ENCODE data around the gene OR52D1.
A peak's percentile ranks its signal among the peaks of the same experiment; 100 is the strongest.

Gene OR52D1

DNA sequence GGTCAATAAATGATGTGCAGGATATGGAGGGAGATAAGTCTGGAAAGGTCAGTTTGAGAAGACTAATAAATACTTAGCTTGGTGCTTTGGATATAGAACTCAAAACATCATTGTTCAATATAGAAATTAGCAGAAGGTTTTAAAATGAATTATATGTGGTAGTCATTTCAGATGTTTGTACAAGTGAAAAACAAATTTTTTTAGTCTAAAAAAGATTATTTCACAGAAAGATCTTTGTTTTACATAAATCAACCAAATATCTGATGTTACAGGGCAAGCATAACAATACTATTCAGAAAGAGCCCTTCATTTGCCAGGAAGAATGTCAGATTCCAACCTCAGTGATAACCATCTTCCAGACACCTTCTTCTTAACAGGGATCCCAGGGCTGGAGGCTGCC, at the start of gene OR52D1:
Gene OR52D1 (plus strand): TSS at position 301 of the 400 bp plus-strand sequence. CDS start 22 bp downstream, at position 323.
- Histone ChIP-seq H3K27me3 (ENCODE audit: control insufficient read depth, insufficient read depth, low read length) (0 out of 2 replicates have a peak, but pooled peaks cover 1% of the 10 kb centered on the region), H3K4me1 (ENCODE audit: control insufficient read depth, insufficient read depth, low read length) (no peaks in the 10 kb centered on the region), H3K36me3 (ENCODE audit: control insufficient read depth, insufficient read depth, low read length) (no peaks in the 10 kb centered on the region), H3K9me3 (ENCODE audit: control insufficient read depth, insufficient read depth, low read length) (no peaks in the 10 kb centered on the region), H3K4me3 (ENCODE audit: low read length) (no peak within 1 kb of the TSS), H3K27ac (ENCODE audit: low read length) (no peak within 1 kb of the TSS)
- no peak for DNase-seq (ENCODE audit: low read depth, low spot score)

DNA sequence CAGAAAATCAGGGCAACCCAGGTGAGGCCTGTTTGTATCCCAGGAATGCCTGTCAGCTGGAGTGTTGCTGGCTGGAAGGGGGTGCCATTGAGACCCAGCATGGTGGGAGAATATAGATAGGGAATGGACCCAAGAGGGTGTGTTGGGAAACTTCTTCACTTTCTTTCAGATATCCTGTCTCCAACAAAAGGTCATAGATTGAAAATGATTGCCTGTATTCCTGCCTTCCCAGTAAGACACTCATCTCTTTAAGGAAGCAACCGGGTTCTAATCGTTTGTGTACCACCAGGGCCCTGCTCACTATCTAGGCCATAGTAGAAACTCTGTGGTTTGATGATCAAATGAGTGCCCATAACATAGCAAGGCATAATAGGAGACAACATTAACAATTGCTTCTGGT, 47.1 kb upstream of the OR52D1 start, which contains the start of gene OR51I1:
Gene OR51I1 (minus strand): TSS at position 101 of the 400 bp plus-strand sequence. CDS start 0 bp downstream, at position 101.
- no CpG with 5 or more reads among the region's 2 CpGs for WGBS (ENCODE audit: insufficient coverage, insufficient read length)
- no peaks in the 10 kb centered on the region for H3K36me3 ChIP-seq (ENCODE audit: control insufficient read depth, insufficient read depth, low read length)
- no peaks in the 10 kb centered on the region for H3K4me1 ChIP-seq (ENCODE audit: control insufficient read depth, insufficient read depth, low read length)
- no peak for DNase-seq (ENCODE audit: low read depth, low spot score)
- H3K27me3 ChIP-seq (ENCODE audit: control insufficient read depth, insufficient read depth, low read length): no peaks in the 10 kb centered on the region
- no peak within 1 kb of the TSS for H3K27ac ChIP-seq (ENCODE audit: low read length)
- no peak within 1 kb of the TSS for H3K4me3 ChIP-seq (ENCODE audit: low read length)
- H3K9me3 ChIP-seq (ENCODE audit: control insufficient read depth, insufficient read depth, low read length): no peaks in the 10 kb centered on the region

DNA sequence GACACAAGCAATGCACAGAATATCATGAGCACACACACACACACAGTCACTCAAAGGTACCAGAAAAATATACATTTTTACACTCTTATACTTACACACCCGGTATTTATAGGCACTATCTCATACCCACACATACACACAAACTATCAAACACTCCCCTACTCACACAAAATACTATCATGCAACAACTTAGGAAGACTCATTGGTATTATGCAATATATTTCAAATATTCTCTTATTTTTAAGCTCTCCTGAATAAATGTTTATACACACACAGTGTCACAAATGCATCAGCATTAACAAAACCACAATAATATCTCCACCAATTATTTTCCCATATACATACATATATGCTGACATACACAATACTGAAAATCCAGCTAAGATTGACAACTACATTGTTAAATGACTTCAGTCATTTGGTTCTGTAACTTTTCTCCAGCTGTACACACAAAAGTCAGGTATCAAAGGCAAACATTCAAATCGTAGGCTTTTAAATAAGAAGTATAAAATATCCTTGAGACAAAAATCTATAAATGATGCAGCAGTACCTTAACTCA, 44.6 kb upstream of the OR52D1 start:
- Histone ChIP-seq H3K4me1 (ENCODE audit: control insufficient read depth, insufficient read depth, low read length) (no peaks in the 10 kb centered on the region), H3K4me3 (ENCODE audit: low read length) (no peak overlapping the region), H3K9me3 (ENCODE audit: control insufficient read depth, insufficient read depth, low read length) (no peaks in the 10 kb centered on the region), H3K27ac (ENCODE audit: low read length) (no peak overlapping the region), H3K36me3 (ENCODE audit: control insufficient read depth, insufficient read depth, low read length) (no peaks in the 10 kb centered on the region), H3K27me3 (ENCODE audit: control insufficient read depth, insufficient read depth, low read length) (no peaks in the 10 kb centered on the region)
- no peak for DNase-seq (ENCODE audit: low read depth, low spot score)
- WGBS (ENCODE audit: insufficient coverage, insufficient read length): 100% methylated on average over 1 of the region's 2 CpGs

- no peak for DNase-seq (ENCODE audit: low read depth, low spot score)
- Histone ChIP-seq H3K4me3 (ENCODE audit: low read length) (no peak within 1 kb of the TSS), H3K4me1 (ENCODE audit: control insufficient read depth, insufficient read depth, low read length) (no peaks in the 10 kb centered on the region), H3K27ac (ENCODE audit: low read length) (no peak within 1 kb of the TSS), H3K36me3 (ENCODE audit: control insufficient read depth, insufficient read depth, low read length) (no peaks in the 10 kb centered on the region), H3K27me3 (ENCODE audit: control insufficient read depth, insufficient read depth, low read length) (no peaks in the 10 kb centered on the region), H3K9me3 (ENCODE audit: control insufficient read depth, insufficient read depth, low read length) (no peaks in the 10 kb centered on the region)
- WGBS (ENCODE audit: insufficient coverage, insufficient read length): no CpG with 5 or more reads among the region's 2 CpGs
These were observed 39.5 kb upstream of the OR52D1 start, which contains the start of gene OR51I2 for GRCh38 chr11:5449023-5449422. Gene OR51I2 (plus strand): TSS chr11:5449323. CDS start chr11:5453489, 4,166 bp downstream.

GRCh38 chr11:5449432-5449831, 39.1 kb upstream of the OR52D1 start:
- H3K9me3 ChIP-seq (ENCODE audit: control insufficient read depth, insufficient read depth, low read length): no peaks in the 10 kb centered on the region
- no peak overlapping the region for H3K4me3 ChIP-seq (ENCODE audit: low read length)
- H3K36me3 ChIP-seq (ENCODE audit: control insufficient read depth, insufficient read depth, low read length): no peaks in the 10 kb centered on the region
- no peak for DNase-seq (ENCODE audit: low read depth, low spot score)
- no peaks in the 10 kb centered on the region for H3K27me3 ChIP-seq (ENCODE audit: control insufficient read depth, insufficient read depth, low read length)
- WGBS (ENCODE audit: insufficient coverage, insufficient read length): no CpG with 5 or more reads among the region's 4 CpGs
- H3K4me1 ChIP-seq (ENCODE audit: control insufficient read depth, insufficient read depth, low read length): no peaks in the 10 kb centered on the region
- H3K27ac ChIP-seq (ENCODE audit: low read length): no peak overlapping the region

DNA sequence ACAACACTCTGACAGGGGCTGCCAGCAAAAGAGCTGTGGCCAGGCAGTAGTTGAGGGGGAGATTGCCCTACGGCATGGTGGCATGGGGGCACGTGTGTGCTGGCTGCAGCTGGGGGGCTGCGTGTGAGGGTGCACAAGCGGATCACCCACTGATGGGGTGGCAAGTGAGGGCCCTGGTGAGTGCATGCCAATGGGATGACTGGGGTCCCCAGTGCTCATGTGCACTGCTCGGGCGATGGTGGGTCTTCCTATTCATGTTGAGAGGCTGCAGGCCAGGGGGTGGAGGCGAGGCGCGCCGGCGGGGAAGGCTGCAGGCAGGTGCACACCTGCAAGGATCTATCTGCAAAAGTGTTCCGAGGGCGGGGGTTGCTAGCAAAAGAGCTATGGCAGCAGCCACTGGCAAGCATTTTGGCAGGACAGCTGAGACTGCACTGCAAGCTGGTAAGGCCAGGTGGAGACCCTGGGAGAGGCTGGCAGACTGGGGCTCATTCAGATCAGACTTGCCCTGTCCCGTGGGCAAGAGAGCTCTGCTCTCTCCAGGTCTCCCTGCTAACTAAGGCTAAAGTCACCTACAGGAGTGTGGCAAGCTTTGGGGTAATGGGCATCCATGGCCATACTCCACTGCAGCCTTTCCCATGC, 27.4 kb upstream of the OR52D1 start:
- no peak for DNase-seq (ENCODE audit: low read depth, low spot score)
- H3K27me3 ChIP-seq (ENCODE audit: control insufficient read depth, insufficient read depth, low read length): no peaks in the 10 kb centered on the region
- no peaks in the 10 kb centered on the region for H3K9me3 ChIP-seq (ENCODE audit: control insufficient read depth, insufficient read depth, low read length)
- WGBS (ENCODE audit: insufficient coverage, insufficient read length): no CpG with 5 or more reads among the region's 14 CpGs
- no peaks in the 10 kb centered on the region for H3K36me3 ChIP-seq (ENCODE audit: control insufficient read depth, insufficient read depth, low read length)
- H3K4me1 ChIP-seq (ENCODE audit: control insufficient read depth, insufficient read depth, low read length): 0 out of 2 replicates have a peak, but pooled peaks cover 2% of the 10 kb centered on the region
- no peak overlapping the region for H3K27ac ChIP-seq (ENCODE audit: low read length)
- no peak overlapping the region for H3K4me3 ChIP-seq (ENCODE audit: low read length)

DNA sequence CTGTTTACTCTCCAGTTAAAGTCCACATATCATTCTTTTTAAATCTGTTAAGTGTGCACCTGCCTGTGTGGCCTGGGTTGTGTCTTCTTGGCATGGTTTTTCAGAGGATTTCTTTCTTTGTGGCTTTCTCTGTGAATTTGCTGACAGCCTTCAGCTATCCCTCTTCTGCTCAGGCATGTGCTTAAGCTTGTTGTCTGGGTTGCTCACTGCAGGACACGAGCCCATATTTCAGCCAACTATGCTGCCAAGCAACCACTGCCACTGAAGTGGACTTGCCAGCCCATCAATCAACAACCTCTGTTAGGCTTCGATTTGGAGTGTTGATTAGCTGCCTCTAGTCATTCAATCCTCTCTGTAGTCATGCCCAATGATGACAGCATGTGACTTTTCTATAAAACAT, 21.0 kb upstream of the OR52D1 start:
- WGBS (ENCODE audit: insufficient coverage, insufficient read length): no CpG with 5 or more reads among the region's 2 CpGs
- Histone ChIP-seq H3K4me3 (ENCODE audit: low read length) (no peak overlapping the region), H3K4me1 (ENCODE audit: control insufficient read depth, insufficient read depth, low read length) (no peaks in the 10 kb centered on the region), H3K9me3 (ENCODE audit: control insufficient read depth, insufficient read depth, low read length) (no peaks in the 10 kb centered on the region), H3K27ac (ENCODE audit: low read length) (no peak overlapping the region), H3K27me3 (ENCODE audit: control insufficient read depth, insufficient read depth, low read length) (no peaks in the 10 kb centered on the region), H3K36me3 (ENCODE audit: control insufficient read depth, insufficient read depth, low read length) (no peaks in the 10 kb centered on the region)
- no peak for DNase-seq (ENCODE audit: low read depth, low spot score)

- Histone ChIP-seq H3K9me3 (ENCODE audit: control insufficient read depth, insufficient read depth, low read length) (no peaks in the 10 kb centered on the region), H3K36me3 (ENCODE audit: control insufficient read depth, insufficient read depth, low read length) (no peaks in the 10 kb centered on the region), H3K27me3 (ENCODE audit: control insufficient read depth, insufficient read depth, low read length) (no peaks in the 10 kb centered on the region), H3K4me3 (ENCODE audit: low read length) (no peak overlapping the region), H3K4me1 (ENCODE audit: control insufficient read depth, insufficient read depth, low read length) (no peaks in the 10 kb centered on the region), H3K27ac (ENCODE audit: low read length) (no peak overlapping the region)
- no peak for DNase-seq (ENCODE audit: low read depth, low spot score)
These were observed 14.6 kb upstream of the OR52D1 start for GRCh38 chr11:5473921-5474320.

DNA sequence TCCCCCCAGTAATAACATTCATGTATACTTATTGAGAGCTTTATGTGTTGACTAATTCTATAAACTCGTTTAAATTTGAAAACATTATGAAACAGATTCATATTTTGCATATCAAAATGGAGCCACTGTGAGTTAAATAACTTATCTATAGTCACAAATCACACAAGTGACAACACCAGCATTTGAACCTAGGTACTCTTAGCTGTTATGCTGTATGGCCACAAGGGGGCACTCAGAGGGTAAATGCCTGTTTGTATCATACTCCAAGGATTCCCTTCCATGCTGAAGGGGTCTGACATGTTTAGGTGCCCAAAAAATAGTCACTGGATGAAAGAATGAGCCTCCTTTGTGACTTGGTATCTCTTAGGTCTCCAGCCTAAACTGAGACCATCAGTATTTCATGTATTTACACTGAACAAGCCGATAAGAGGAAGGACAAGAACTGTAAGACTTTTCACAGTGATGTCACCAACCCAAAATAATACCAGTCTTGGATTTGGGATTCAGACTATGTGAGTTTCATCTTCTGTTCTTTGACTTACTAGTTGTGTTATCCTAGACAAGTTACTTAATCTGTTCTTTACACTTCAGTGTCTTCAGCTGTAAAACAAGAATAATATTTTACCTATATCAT, 12.2 kb upstream of the OR52D1 start:
- Histone ChIP-seq H3K36me3 (ENCODE audit: control insufficient read depth, insufficient read depth, low read length) (no peaks in the 10 kb centered on the region), H3K4me1 (ENCODE audit: control insufficient read depth, insufficient read depth, low read length) (no peaks in the 10 kb centered on the region), H3K27ac (ENCODE audit: low read length) (no peak overlapping the region), H3K27me3 (ENCODE audit: control insufficient read depth, insufficient read depth, low read length) (no peaks in the 10 kb centered on the region), H3K4me3 (ENCODE audit: low read length) (no peak overlapping the region), H3K9me3 (ENCODE audit: control insufficient read depth, insufficient read depth, low read length) (no peaks in the 10 kb centered on the region)
- DNase-seq (ENCODE audit: low read depth, low spot score): peak; percentile 20
- WGBS (ENCODE audit: insufficient coverage, insufficient read length): no CpG with 5 or more reads among the region's 2 CpGs

DNA sequence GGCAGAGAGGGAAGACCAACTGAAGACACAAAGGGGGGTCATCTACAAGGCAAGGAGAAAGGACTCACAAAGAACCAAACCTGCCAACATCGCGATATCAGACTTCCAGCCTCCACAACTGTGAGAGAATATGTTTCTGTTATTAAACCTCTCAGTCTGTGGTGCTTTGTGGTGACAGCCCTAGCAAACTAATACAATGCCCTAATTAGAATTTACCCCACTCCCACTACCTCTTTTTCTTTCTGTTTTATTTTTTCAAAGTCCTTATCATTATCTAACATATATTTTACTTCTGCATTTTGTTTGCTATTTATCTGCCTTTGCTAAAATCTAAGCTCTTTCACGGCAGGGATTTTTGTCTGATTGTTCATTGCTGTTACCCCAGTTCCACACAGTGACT, 2.5 kb upstream of the OR52D1 start:
- Histone ChIP-seq H3K36me3 (ENCODE audit: control insufficient read depth, insufficient read depth, low read length) (no peaks in the 10 kb centered on the region), H3K27me3 (ENCODE audit: control insufficient read depth, insufficient read depth, low read length) (0 out of 2 replicates have a peak, but pooled peaks cover 1% of the 10 kb centered on the region), H3K27ac (ENCODE audit: low read length) (no peak overlapping the region), H3K4me3 (ENCODE audit: low read length) (no peak overlapping the region), H3K9me3 (ENCODE audit: control insufficient read depth, insufficient read depth, low read length) (no peaks in the 10 kb centered on the region), H3K4me1 (ENCODE audit: control insufficient read depth, insufficient read depth, low read length) (no peaks in the 10 kb centered on the region)
- WGBS (ENCODE audit: insufficient coverage, insufficient read length): no CpG with 5 or more reads among the region's 3 CpGs
- no peak for DNase-seq (ENCODE audit: low read depth, low spot score)
